Immature natural killer cell (primary cell): ENCODE measurements around the gene RHOBTB3. TPM values are rescaled to one million over a fixed set of nuclear protein-coding genes. Genes with fewer than 3 reads are reported as not detected.

Source experiments
- DNase-seq, 3 donors: peaks; one replicate each; pipeline ENCODE4 v3.0.0; 2022; ENCODE audit warnings: mixed read lengths in 1 of 3
- H3K27ac Mint-ChIP-seq, 6 donors: one replicate each; pipeline ENCODE4 v1.8.0; 2020; ENCODE audit warnings: mixed read lengths in 6 of 6, mild to moderate bottlenecking in 5 of 6, inconsistent platforms in 4 of 6, moderate library complexity in 3 of 6
- H3K27me3 Mint-ChIP-seq, 3 donors: one replicate each; pipeline ENCODE4 v1.8.0; 2020 to 2021; ENCODE audit warnings: low read depth in 3 of 3, mild to moderate bottlenecking in 3 of 3, mixed read lengths in 3 of 3, moderate library complexity in 3 of 3, inconsistent platforms in 1 of 3
- H3K36me3 Mint-ChIP-seq, 3 donors: one replicate each; pipeline ENCODE4 v1.8.0; 2020; ENCODE audit warnings: mixed read lengths in 3 of 3, inconsistent platforms in 2 of 3, mild to moderate bottlenecking in 2 of 3
- H3K4me1 Mint-ChIP-seq, 2 donors: one replicate each; pipeline ENCODE4 v1.8.0; 2020; ENCODE audit warnings: inconsistent platforms in 2 of 2, mild to moderate bottlenecking in 2 of 2, mixed read lengths in 2 of 2, moderate library complexity in 1 of 2
- H3K4me3 Mint-ChIP-seq, 5 donors: one replicate each; pipeline ENCODE4 v1.8.0; 2020; ENCODE audit warnings: mild to moderate bottlenecking in 5 of 5, mixed read lengths in 5 of 5, inconsistent platforms in 3 of 5, moderate library complexity in 3 of 5
- H3K9me3 Mint-ChIP-seq, 6 donors: one replicate each; pipeline ENCODE4 v1.8.0; 2020; ENCODE audit warnings: mild to moderate bottlenecking in 6 of 6, mixed read lengths in 6 of 6, inconsistent platforms in 4 of 6, moderate library complexity in 3 of 6
- polyA plus RNA-seq, 3 donors: library from polyadenylated mRNA; unstranded; fragments of 300-500 nt; fragmentation: Illumina TruSeq; gene quantifications; one replicate each; pipeline ENCODE4 v1.2.3, GENCODE V29; 2021

RHOBTB3 gene
- polyA plus RNA-seq, 3 donors from 2014 or later: 22.9 to 44.6 (median 25.7) TPM

DNA sequence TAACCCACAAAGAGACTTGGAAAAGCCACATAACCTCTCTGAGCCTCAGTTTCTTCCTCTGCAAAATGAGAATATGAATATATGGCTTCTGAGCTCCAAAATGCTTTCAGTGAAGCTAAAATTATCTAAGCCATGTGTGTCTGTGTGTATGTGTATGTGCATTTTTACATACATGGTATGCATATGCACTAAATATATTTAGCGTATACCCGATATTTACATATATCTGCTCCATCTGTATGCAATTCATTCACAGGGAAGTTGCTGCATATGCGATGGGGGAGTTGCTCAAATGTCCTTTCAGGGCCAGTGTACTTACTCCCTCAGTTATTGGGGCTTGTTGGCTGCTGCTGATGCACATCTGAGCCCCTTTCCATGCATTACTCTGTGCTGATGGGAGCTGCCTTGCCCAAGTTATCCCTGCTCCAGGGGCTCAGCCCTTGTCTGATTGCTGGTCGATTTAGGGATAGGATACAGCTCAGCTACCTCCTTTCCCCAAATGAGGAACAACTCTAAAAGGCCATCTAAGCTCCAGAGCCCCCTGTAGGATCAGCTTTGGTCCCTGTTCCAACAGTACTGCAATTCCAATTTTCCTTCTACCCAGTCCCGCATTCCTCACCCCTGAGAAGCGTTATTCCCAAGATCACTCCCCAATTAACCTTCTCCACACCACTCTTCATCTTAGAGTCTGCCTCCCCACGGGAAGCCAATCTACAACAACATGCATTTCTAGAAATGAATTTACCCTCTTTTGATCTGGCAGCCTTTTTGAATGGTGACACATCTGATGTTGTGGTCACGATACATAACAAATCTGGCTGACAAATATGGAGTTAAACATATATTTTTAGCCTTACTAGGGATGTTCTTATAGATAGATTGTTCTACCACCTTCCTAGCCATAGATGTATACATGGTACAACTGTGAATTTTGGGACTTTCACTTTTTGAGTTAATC is 15.9 kb downstream of the RHOBTB3 start:
- Mint-ChIP-seq H3K4me1 (peaks cover 5 to 7% of the 10 kb centered on the region in 2 donors), H3K27ac (no peak overlapping the region), H3K4me3 (no peak overlapping the region), H3K9me3 (no peaks in the 10 kb centered on the region), H3K27me3 (no peaks in the 10 kb centered on the region), H3K36me3 (peaks cover 26 to 40% (median 36%) of the 10 kb centered on the region in 3 donors)
- DNase-seq: no peak

DNA sequence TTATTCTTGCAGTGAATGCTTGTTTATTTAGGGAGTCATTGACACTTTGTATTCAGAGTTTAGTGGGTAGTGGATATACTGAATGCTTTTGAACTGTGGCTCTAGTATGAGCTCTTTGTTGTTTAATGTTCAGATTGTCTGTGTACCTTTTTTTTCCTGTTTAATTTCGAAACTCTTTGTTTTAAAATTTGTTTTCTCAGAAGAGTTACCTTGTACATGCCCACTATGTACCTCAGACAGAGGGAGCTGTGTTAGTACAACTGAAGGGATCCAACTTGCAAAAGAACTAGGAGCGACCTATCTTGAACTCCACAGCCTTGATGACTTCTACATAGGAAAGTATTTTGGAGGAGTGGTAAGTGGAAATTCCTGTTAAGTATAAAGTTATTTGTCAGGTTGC is 17.0 kb downstream of the RHOBTB3 start:
- Mint-ChIP-seq H3K27ac (no peak overlapping the region), H3K4me1 (peaks cover 5 to 7% of the 10 kb centered on the region in 2 donors), H3K27me3 (no peaks in the 10 kb centered on the region), H3K9me3 (no peaks in the 10 kb centered on the region), H3K36me3 (peaks cover 32 to 50% (median 42%) of the 10 kb centered on the region in 3 donors), H3K4me3 (no peak overlapping the region)
- DNase-seq: no peak

GRCh38 chr5:95754545-95754944 is 23.4 kb downstream of the RHOBTB3 start:
- H3K36me3 Mint-ChIP-seq: peaks cover 28 to 41% (median 30%) of the 10 kb centered on the region in 3 donors
- peak overlapping the region in 5 of 6 donors; percentile 48 to 78 (median 69) for H3K27ac Mint-ChIP-seq
- peaks cover 0 to 1% (median 0%) of the 10 kb centered on the region in 6 donors for H3K9me3 Mint-ChIP-seq
- H3K4me3 Mint-ChIP-seq: no peak overlapping the region
- H3K4me1 Mint-ChIP-seq: peaks cover 26 to 35% of the 10 kb centered on the region in 2 donors
- H3K27me3 Mint-ChIP-seq: peaks cover 0 to 6% (median 0%) of the 10 kb centered on the region in 3 donors
- DNase-seq: no peak

- H3K9me3 Mint-ChIP-seq: peaks cover 0 to 1% (median 0%) of the 10 kb centered on the region in 6 donors
- H3K36me3 Mint-ChIP-seq: peaks cover 13 to 25% (median 21%) of the 10 kb centered on the region in 3 donors
- H3K4me3 Mint-ChIP-seq: peak overlapping the region; percentile 73 to 92 (median 82)
- no peak for DNase-seq
- H3K27me3 Mint-ChIP-seq: peaks cover 0 to 6% (median 0%) of the 10 kb centered on the region in 3 donors
- H3K27ac Mint-ChIP-seq: peak overlapping the region; percentile 83 to 98 (median 96)
- H3K4me1 Mint-ChIP-seq: peaks cover 61 to 73% of the 10 kb centered on the region in 2 donors
Measured at GRCh38 chr5:95759005-95759404, 27.9 kb downstream of the RHOBTB3 start.

GRCh38 chr5:95759634-95760033 is 28.5 kb downstream of the RHOBTB3 start:
- H3K9me3 Mint-ChIP-seq: no peaks in the 10 kb centered on the region
- DNase-seq: peak; percentile 50 to 56 (median 54)
- H3K4me1 Mint-ChIP-seq: peaks cover 56 to 67% of the 10 kb centered on the region in 2 donors
- H3K27ac Mint-ChIP-seq: peak overlapping the region; percentile 83 to 98 (median 96)
- peaks cover 17 to 25% (median 20%) of the 10 kb centered on the region in 3 donors for H3K36me3 Mint-ChIP-seq
- H3K27me3 Mint-ChIP-seq: peaks cover 0 to 6% (median 0%) of the 10 kb centered on the region in 3 donors
- H3K4me3 Mint-ChIP-seq: peak overlapping the region; percentile 73 to 92 (median 82)

DNA sequence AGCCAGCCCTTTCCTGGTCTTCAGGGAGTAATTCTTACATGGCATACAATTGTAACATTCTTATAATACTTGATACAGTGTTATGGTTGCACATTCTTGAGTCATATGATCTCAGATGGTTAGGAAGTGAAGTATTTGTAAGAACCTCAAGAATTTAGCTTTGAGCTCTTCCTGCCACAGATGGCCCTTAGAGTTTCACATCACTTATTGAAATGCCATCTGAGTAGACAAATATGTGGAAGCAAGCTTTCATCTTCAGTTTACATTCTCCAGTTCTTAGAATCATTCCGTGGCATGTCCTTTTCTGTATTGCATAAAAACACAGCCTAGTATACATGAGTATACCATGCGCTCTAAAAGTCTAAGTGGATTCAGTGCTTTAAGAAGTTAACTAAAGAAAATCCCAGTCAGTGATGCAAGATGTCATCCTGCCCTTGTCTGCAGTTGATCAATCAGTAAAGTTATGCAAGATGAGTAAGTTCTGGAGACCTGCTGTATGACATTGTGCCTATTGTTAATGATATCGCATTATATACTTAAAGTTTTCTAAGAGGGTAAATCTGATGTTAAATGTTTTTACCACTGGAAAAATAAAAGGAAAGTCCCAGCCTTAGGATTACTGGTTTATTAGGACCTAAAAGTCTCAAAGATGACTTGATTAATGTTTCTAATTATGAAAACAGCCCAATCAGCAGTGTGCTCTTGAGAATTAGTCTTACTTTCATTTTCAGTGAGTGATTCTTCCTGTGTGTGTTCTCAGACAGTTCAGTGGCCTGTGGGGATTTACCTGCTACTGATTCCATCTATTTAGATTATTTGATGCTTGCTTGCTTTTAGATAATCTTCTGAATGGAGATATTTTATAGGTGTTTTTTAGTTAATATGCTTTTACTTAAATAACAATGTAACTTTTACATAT is 29.4 kb downstream of the RHOBTB3 start:
- Mint-ChIP-seq H3K27me3 (peaks cover 0 to 6% (median 0%) of the 10 kb centered on the region in 3 donors), H3K36me3 (peaks cover 17 to 28% (median 17%) of the 10 kb centered on the region in 3 donors), H3K4me1 (peaks cover 55 to 65% of the 10 kb centered on the region in 2 donors), H3K9me3 (no peaks in the 10 kb centered on the region), H3K4me3 (peak overlapping the region; percentile 73 to 92 (median 82)), H3K27ac (peak overlapping the region; percentile 83 to 98 (median 96))
- peak; percentile 38 to 44 (median 42) for DNase-seq

DNA sequence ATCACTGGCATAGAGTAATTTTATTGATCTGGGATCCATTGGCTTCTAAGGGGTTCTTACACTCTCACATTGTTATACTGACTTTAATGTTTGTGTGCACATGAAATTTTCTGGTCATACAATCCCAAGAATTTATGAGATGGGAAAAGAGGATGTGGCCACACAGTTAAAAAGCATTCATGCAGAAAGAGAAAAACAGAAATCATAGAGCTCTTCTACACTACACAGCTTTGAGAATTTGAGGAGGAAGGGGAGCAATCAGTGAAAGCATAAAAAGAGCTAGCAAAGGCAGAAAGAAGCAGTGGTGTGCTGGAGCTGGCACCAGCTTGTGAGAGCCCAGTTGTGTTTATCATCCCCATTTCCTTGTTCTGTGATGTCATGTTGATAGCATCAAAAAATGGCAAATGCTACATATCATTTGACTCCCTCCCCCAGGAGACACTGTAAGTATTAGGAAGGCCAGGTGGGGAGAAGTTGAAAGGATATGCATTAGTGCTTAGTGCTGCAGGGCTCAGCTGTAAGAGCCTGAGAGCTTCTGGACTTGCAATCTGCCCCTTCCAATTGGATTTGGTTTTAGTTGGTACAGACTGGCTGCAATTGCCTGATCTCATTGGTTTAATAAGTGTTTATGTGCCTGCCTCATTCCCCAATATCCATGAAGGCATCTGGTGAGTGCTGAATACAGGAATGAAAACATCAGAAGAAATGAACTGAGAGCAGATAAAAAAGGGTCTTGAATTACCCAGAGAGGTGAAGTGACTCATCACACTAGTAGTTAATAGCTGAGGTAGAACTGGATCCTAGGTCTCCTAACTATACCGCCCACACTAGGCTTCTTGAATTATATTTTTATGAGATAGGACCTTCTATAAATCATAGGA is 30.9 kb downstream of the RHOBTB3 start:
- H3K27ac Mint-ChIP-seq: peak overlapping the region; percentile 77 to 98 (median 96)
- peaks cover 55 to 64% of the 10 kb centered on the region in 2 donors for H3K4me1 Mint-ChIP-seq
- H3K36me3 Mint-ChIP-seq: peaks cover 15 to 22% (median 15%) of the 10 kb centered on the region in 3 donors
- H3K4me3 Mint-ChIP-seq: peak overlapping the region; percentile 24 to 92 (median 73)
- H3K27me3 Mint-ChIP-seq: peaks cover 0 to 6% (median 0%) of the 10 kb centered on the region in 3 donors
- no peaks in the 10 kb centered on the region for H3K9me3 Mint-ChIP-seq
- DNase-seq: no peak

DNA sequence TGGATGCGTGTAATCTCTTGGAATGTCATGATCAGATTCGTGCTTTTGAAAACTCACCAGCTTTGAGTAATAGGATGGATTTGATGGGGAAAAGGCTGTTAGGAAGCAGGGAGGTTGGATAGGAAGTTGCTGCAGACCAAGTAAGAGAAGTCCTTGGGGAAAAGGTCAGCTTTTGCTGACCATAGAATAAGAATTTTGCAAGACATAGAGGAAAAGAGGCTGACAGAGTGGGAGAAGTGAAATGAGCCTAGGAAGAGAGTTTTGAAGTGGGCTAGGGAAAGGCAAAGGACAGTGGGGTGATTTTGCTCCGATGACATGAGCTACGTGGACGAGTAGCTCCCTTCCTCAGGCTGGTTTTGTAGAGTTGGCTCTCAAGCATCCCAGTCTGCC is 31.5 kb downstream of the RHOBTB3 start:
- no peak for DNase-seq
- no peaks in the 10 kb centered on the region for H3K9me3 Mint-ChIP-seq
- H3K4me3 Mint-ChIP-seq: no peak overlapping the region
- H3K27me3 Mint-ChIP-seq: peaks cover 0 to 6% (median 0%) of the 10 kb centered on the region in 3 donors
- peaks cover 55 to 57% of the 10 kb centered on the region in 2 donors for H3K4me1 Mint-ChIP-seq
- H3K36me3 Mint-ChIP-seq: peaks cover 15 to 22% (median 15%) of the 10 kb centered on the region in 3 donors
- peak overlapping the region; percentile 2 to 97 (median 80) for H3K27ac Mint-ChIP-seq

DNA sequence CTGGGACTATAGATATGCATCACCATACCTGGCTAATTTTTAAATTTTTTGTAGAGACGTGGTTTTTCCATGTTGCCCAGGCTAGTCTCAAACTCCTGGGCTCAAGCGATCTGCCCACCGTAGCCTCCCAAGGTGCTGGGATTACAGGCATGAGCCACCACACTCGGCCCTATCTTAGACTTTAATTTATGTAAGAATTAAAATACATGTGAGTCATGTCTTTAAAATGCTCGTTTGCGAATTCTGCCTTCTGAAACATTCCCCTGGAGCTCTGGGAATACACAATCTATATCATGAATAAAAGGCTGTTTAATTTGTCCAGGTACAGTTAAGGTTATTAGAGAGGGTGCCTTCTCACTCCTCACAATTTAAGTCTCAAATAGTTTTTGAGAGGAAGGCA is 32.8 kb downstream of the RHOBTB3 start:
- H3K4me1 Mint-ChIP-seq: peaks cover 42 to 44% of the 10 kb centered on the region in 2 donors
- no peak for DNase-seq
- H3K36me3 Mint-ChIP-seq: peaks cover 19 to 28% (median 21%) of the 10 kb centered on the region in 3 donors
- H3K27me3 Mint-ChIP-seq: no peaks in the 10 kb centered on the region
- no peak overlapping the region for H3K27ac Mint-ChIP-seq
- H3K9me3 Mint-ChIP-seq: no peaks in the 10 kb centered on the region
- no peak overlapping the region for H3K4me3 Mint-ChIP-seq

- DNase-seq: no peak
- no peaks in the 10 kb centered on the region for H3K9me3 Mint-ChIP-seq
- H3K27me3 Mint-ChIP-seq: peaks cover 0 to 2% (median 0%) of the 10 kb centered on the region in 3 donors
- H3K4me3 Mint-ChIP-seq: no peak overlapping the region
- peaks cover 14 to 31% of the 10 kb centered on the region in 2 donors for H3K4me1 Mint-ChIP-seq
- no peak overlapping the region for H3K27ac Mint-ChIP-seq
- H3K36me3 Mint-ChIP-seq: peaks cover 17 to 30% (median 24%) of the 10 kb centered on the region in 3 donors
Measured at GRCh38 chr5:95768731-95769130, 37.6 kb downstream of the RHOBTB3 start.

DNA sequence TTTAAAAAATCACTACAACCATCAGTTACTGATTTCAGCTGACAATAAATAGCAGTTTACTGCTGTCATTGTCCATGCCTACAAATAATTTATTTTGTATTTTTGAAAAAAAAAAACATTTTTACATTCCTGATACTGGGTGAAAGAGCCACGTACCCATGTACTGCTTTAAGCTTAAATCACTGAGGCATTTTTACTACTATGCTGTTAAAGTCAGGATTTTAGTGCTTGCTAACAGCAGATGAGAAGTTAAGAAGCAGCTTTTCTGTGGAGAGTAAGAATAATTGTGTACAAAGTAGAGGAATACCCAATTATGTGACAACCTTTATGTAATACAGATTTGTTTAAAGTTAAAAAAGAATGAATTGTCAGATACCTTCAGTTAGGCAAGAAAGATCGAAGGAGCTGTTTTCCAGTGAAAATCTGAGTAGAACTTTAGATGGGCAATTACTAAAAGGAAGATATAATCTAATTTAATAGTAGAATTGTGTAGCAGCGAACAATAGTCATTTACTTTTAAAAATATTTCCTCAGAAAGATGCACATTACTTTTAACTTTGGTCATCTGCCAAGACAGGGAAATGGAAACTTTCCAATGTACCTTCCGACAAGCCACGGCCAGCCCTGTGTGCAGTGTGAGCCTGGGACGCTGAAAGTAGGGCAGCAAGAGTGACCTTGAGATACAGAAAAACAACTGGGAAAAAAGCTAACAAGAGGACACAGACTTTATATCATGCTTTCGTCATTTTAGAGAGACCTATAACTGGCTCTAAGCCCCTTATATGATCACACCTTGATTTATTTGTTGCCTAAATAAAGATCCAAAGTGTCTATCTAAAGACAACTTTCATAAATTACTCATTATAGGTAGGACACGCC is 39.9 kb downstream of the RHOBTB3 start:
- Mint-ChIP-seq H3K9me3 (no peaks in the 10 kb centered on the region), H3K27ac (peak overlapping the region; percentile 43 to 97 (median 70)), H3K4me3 (no peak overlapping the region), H3K36me3 (peaks cover 7 to 25% (median 16%) of the 10 kb centered on the region in 3 donors), H3K4me1 (peaks cover 17 to 44% of the 10 kb centered on the region in 2 donors), H3K27me3 (peaks cover 0 to 2% (median 0%) of the 10 kb centered on the region in 3 donors)
- DNase-seq: no peak

- Mint-ChIP-seq H3K4me3 (no peak overlapping the region), H3K4me1 (peaks cover 17 to 44% of the 10 kb centered on the region in 2 donors), H3K27me3 (peaks cover 0 to 3% (median 0%) of the 10 kb centered on the region in 3 donors), H3K9me3 (no peaks in the 10 kb centered on the region), H3K36me3 (peaks cover 6 to 25% (median 15%) of the 10 kb centered on the region in 3 donors), H3K27ac (peak overlapping the region; percentile 81 to 97 (median 91))
- DNase-seq: no peak
Measured at GRCh38 chr5:95771892-95772291, 40.8 kb downstream of the RHOBTB3 start.
